GM06990 (cell line): ENCODE results near the gene PRKG1.

Source experiments
- DNase-seq: peaks from one replicate; pipeline ENCODE4 v3.0.0-alpha.2; 2011; ENCODE audit not compliant: insufficient read length; ENCODE audit errors: extremely low read depth
- H3K27me3 ChIP-seq: replicated peaks from 2 replicates; pipeline ENCODE4 v1.6.0; 2011; ENCODE audit warnings: low read length; ENCODE audit not compliant: control insufficient read depth, insufficient read depth
- H3K36me3 ChIP-seq: 2 replicates; pipeline ENCODE4 v1.5.1; 2011; ENCODE audit warnings: low read length; ENCODE audit not compliant: control insufficient read depth, insufficient read depth
- H3K4me3 ChIP-seq: replicated peaks from 2 replicates; pipeline ENCODE4 v1.5.1; 2011; ENCODE audit warnings: low read depth, mild to moderate bottlenecking, control low read depth, low read length
- TF ChIP-seq, protein P1 (sequence below): IDR thresholded peaks from 2 replicates; pipeline ENCODE4 v1.5.1; 2011; ENCODE audit warnings: low read length, control low read depth, mild to moderate bottlenecking, inconsistent platforms; ENCODE audit not compliant: insufficient read depth, poor library complexity, severe bottlenecking

Gene PRKG1

DNA sequence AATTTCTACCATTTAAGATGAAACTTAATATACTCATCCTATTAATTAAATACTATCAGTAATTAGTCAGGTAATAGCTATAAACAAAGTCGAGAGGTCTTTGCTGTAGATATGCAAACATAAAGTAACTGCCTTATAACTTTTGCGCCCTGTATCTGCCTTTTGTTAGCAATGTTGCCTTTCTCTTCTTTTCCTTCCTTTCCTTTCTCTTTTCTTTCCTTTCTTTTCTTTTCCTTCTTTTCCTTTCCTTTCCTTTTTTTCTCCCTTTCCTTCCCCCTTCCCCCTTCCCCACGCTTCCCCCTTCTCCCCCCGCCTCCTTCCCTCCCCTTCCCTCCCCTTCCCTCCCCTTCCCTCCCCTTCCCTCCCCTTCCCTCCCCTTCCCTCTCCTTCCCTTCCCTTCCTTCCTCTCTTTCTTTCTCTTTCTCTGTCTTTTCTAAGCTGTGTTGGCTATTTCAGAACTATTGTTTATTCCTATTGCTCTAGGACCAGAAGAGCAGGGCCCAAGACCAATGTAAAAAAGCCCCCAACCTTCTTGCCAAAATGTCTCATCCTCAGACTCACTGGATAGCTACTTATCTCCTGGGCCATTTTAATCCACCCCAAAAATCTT, 1174.5 kb downstream of the PRKG1 start:
- Histone ChIP-seq H3K27me3 (no peaks in the 10 kb centered on the region; the same call in 1 of the 2 replicates), H3K36me3 (no peaks in the 10 kb centered on the region), H3K4me3 (no peak overlapping the region)
- DNase-seq, result no peak
- TF ChIP-seq, protein P1, sequence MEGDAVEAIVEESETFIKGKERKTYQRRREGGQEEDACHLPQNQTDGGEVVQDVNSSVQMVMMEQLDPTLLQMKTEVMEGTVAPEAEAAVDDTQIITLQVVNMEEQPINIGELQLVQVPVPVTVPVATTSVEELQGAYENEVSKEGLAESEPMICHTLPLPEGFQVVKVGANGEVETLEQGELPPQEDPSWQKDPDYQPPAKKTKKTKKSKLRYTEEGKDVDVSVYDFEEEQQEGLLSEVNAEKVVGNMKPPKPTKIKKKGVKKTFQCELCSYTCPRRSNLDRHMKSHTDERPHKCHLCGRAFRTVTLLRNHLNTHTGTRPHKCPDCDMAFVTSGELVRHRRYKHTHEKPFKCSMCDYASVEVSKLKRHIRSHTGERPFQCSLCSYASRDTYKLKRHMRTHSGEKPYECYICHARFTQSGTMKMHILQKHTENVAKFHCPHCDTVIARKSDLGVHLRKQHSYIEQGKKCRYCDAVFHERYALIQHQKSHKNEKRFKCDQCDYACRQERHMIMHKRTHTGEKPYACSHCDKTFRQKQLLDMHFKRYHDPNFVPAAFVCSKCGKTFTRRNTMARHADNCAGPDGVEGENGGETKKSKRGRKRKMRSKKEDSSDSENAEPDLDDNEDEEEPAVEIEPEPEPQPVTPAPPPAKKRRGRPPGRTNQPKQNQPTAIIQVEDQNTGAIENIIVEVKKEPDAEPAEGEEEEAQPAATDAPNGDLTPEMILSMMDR, result no peak

DNA sequence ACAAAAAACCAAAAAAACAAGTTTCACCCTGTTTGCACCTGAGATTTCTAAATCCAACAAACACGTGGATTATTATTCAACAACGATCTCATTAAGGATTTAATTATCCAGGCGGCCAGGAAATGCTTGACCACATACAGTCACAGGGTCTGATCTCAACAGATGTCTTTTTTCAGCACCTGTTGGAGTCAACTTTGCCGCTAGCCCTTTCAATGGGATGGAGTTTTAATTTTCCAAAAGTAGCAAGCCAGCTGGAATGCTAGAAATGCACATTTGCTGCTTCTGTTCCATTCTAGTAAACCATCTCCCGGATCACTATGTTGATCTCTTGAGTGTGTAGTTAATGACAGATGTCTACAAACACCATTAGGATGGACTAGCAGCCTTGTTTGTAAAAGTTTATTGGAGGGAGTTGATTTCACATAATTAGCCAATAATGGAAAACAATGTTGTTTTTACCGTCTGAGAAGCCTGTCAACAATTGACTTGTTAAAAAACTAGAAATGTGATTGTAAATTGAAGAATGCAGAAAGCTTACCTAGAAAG, 1175.6 kb downstream of the PRKG1 start:
- Histone ChIP-seq H3K36me3 (no peaks in the 10 kb centered on the region), H3K27me3 (no peaks in the 10 kb centered on the region; the same call in 1 of the 2 replicates), H3K4me3 (no peak overlapping the region)
- TF ChIP-seq, protein P1, result no peak
- DNase-seq, result no peak

GRCh38 chr10:52250510-52250909, 1176.2 kb downstream of the PRKG1 start:
- Histone ChIP-seq H3K4me3 (no peak overlapping the region), H3K27me3 (no peaks in the 10 kb centered on the region; the same call in 1 of the 2 replicates), H3K36me3 (no peaks in the 10 kb centered on the region)
- DNase-seq, result no peak
- TF ChIP-seq, protein P1, result no peak

DNA sequence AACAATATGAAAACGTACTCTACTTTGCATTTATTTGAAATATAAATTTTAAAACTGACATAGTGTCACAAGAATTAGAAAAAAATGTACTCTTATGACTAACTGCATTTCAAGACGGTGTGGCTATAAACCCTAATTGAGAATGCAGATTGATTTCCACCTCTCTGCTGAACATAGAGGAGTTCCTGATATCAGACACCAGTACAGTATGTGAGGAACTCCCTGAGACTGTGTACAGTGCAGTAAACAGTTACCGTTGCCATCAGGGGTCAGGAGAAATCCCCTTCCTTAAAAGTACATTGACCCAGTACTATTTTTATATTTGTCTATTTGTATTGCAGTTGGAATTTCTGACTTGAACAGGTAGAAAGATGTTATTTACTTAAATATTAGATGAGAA, 1178.0 kb downstream of the PRKG1 start:
- Histone ChIP-seq H3K36me3 (no peaks in the 10 kb centered on the region), H3K4me3 (no peak overlapping the region), H3K27me3 (no peaks in the 10 kb centered on the region; the same call in 1 of the 2 replicates)
- TF ChIP-seq, protein P1, result no peak
- DNase-seq, result no peak

- Histone ChIP-seq H3K36me3 (no peaks in the 10 kb centered on the region), H3K27me3 (no peaks in the 10 kb centered on the region; the same call in 1 of the 2 replicates), H3K4me3 (no peak overlapping the region)
- peak; percentile 21 for DNase-seq
- TF ChIP-seq, protein P1, result no peak
These were observed 1182.8 kb downstream of the PRKG1 start for GRCh38 chr10:52256832-52257691.
